Bone marrow (tissue), 2 donors: Measurements from ENCODE around the gene HOXB6.

Source experiments
- DNase-seq, 2 donors: peaks; one replicate each; lab custom pipeline; 2025; lab: John Stamatoyannopoulos, UW

The HOXB6 gene

GRCh38 chr17:48604770-48605329 is at the start of gene HOXB6:
HOXB6 (minus strand) TSS chr17:48604986; CDS start chr17:48598150, 6,836 bp downstream.
- no peak for DNase-seq

DNA sequence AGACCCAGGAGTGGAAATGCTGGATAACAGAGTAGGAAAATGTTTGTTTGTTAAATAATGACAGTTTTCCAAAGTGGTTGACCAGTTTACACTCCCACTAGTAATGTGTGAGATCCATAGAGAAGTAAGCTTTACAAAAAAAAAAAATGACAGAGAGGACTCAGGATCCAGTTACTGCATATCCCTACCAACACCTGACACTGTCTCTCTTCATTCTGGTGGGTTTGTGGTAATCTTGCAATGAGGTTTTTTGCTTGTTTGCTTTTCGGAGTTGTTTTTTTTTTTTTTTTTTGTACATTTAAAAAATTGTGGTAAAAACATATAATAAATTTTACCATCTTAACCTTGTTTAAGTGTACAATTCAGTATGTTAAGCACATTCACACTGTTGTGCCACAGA is 45.0 kb upstream of the HOXB6 start:
- DNase-seq = no peak

GRCh38 chr17:48647963-48648245 is 43.1 kb upstream of the HOXB6 start:
- no peak for DNase-seq

GRCh38 chr17:48647103-48647962 is 42.5 kb upstream of the HOXB6 start:
- DNase-seq = no peak

DNA sequence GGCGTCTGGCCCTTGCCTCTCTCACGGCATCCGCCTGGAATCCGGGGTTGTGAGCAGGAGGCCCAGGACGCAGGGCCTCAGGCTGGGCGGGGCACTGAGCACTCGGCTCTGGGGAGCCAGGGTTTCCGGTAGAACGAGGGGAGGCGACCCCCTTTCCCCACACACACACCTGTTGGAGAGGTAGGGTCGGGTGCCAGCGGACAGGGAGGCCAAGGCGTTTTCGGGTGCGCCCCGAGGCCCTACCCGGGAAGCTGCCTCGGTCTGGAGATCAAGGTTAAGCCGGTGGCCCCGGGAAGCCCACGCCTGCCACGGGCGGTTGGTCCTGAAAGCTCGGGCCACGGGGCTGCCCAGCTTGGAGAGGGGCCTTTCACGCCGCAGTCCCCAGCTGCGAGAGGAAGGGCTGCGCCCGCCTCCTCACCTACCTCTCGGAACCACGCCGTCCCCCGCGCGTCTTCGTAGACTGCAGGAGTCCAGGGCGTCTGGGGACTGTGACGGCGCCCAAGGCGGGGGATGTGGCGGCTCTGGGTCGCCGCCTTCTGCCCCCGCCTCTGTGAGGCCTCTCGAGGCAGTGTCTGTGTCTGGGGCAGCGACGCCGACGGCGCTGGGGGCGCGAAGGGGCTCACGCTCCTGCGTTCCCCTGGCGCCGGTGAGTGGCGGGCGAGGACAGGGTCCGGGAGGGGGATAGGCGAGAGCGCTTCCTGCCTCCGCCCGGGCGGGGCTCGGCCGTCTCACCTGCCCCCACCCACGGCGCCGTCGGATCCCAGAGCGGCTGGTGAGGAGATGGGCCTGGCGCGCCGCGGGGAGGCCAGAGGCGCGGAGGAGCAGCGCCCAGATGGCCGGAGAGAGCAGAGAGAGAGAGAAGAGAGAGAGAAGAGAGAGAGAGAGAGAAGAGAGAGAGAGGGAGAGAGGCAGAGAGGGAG is 41.7 kb upstream of the HOXB6 start:
- DNase-seq = no peak

GRCh38 chr17:48645639-48646182 is 40.9 kb upstream of the HOXB6 start:
- no peak for DNase-seq

- no peak for DNase-seq
Measured at GRCh38 chr17:48644910-48645557, 40.2 kb upstream of the HOXB6 start.

- no peak for DNase-seq
Measured at GRCh38 chr17:48644159-48644558, 39.4 kb upstream of the HOXB6 start.

- DNase-seq = no peak
Measured at GRCh38 chr17:48643697-48644012, 38.9 kb upstream of the HOXB6 start.

DNA sequence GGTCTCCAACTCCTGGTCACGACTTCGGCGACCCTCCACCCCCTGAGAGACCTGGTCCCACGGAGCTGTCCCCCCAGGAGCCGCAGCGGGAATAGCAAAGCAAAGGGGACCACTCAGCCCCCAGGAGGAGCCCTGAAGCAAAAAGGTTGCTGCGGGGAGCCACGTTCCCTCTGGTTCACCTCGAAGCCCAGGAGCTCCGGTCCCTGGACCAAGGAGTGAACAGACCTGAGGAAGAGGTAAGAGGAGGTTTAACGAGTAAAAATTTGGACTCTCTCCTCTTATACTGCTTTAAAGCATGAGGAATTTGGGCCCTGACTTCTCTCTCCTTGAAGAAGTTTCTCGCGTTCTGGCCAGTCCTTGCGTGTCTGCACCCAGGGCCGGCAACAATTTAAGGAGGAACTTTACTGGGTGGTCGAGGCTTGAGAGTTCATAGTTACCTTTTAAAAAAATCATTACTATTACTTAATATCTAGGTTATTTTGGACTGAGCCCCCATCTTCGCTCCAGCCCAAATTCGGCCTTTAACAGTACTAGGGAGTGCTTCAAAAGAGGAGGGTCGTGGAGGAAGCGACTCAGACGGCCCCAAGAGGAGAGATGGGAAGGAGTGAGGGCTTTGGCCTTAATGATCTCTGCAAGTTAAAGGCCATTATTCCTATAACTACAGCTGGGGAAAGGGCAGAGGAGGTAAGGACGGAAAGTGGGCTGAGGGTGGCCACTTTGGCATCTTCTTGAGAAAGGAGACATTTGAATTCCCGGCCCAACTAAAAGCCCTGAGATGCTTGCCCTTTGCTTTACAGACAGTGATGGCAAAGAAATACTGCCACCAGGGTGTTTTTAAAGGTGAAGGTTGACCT is 38.3 kb upstream of the HOXB6 start:
- no peak for DNase-seq

GRCh38 chr17:48642059-48642842 is 37.5 kb upstream of the HOXB6 start:
- DNase-seq = no peak

DNA sequence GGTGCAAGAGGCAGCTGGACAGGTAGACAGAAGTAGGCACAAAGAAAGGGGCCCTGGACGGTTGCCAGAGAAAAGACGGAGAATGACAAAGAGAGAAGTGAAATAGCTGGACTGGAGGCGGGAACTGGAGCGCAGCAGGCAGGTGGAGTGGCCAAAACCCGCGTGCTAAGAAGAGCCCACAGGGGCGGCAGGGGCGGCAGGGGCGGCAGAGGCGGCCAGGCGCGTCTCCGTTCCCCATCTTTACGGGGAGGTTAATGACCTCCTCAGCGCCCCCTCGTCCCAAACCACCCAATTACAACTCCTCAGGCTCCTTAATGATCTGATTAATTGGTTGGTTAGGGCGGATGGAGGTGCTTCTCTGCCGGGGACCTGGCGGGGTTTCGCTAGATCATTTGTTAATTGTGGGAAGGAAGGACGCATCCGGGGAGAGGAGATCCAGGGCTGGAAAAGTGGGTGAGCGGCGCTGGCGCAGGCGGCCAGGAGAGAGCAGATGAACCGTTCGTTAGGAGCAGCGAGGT is 36.8 kb upstream of the HOXB6 start:
- no peak for DNase-seq

DNA sequence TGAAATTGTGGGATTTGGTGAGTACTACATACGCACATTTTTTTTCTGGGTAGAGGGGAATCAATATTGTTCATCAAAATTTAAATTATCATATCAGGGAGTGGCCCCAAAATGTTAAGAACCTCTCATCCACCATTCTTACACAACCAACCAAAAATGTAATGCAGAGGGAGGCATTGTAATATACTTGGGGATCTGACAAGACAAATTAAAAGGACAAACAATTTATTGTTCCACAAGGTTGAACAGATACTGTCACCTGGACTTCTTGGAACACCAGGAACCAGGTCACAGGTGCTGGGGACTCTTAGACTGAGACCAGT is 36.0 kb upstream of the HOXB6 start:
- DNase-seq = no peak

GRCh38 chr17:48639982-48640857 is 35.4 kb upstream of the HOXB6 start:
- DNase-seq = no peak

DNA sequence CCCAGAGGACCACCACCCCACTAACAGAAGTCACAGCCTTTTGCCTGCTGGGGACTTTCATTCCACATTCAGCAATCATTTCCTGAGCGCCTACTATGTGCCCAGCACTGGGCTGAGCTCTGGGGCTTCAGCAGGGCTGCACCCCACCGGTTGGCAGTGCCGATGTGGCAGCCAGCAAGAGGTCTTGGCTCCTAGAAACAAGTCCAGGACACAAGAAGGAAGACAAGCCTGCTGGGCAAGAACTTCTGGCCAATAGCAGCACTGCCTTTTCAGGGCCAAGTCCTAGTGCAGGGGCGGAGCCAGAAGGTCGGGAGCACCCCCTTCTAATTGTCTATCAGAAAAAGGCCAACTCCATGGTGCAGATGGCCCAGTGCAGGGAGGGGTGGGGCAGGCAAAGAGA is 34.4 kb upstream of the HOXB6 start:
- DNase-seq = no peak

DNA sequence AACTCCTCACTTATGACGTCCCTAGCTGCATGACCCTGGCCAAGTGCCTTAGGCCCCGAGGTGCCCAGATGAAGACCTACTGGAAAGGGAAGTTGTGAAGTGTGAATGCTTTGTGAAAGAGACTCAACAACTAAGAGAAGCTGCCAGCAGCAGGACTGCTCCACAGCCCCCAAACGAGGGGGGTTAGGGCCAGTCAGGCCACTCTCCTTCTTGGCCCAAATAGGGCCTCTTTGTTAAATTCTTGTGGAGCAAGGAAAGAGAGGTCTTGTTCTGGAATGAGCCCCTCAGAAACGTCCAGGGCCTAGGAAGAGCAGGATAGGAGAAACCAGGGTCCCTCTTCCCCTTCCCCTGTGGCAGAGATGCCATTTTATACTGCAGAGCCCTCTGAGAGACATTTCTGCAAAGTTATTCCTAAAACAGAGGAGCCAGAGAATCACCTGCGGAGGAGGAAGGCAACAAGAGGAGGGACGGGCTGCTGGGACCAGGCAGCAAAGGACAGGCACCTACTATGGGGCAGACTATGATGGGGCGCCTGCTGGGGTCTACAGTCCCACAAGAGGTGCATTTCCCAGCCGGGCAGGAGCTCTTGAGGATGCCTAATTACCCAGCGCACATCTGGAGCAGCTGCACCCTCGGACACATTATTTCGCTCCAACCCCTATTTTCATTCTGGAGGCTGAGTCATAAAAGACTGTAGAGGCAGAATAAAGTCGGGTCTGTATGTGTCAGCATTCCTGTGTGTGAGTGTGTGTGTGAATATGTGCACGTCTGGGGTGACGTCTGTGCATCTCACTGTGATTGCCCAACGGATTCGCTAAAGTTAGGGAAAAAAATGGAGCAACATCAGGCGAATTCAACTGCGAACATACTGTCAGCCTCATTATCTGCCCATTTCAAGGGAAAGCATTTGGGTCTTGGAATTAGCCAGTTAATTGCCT is 32.8 kb upstream of the HOXB6 start:
- no peak for DNase-seq

DNA sequence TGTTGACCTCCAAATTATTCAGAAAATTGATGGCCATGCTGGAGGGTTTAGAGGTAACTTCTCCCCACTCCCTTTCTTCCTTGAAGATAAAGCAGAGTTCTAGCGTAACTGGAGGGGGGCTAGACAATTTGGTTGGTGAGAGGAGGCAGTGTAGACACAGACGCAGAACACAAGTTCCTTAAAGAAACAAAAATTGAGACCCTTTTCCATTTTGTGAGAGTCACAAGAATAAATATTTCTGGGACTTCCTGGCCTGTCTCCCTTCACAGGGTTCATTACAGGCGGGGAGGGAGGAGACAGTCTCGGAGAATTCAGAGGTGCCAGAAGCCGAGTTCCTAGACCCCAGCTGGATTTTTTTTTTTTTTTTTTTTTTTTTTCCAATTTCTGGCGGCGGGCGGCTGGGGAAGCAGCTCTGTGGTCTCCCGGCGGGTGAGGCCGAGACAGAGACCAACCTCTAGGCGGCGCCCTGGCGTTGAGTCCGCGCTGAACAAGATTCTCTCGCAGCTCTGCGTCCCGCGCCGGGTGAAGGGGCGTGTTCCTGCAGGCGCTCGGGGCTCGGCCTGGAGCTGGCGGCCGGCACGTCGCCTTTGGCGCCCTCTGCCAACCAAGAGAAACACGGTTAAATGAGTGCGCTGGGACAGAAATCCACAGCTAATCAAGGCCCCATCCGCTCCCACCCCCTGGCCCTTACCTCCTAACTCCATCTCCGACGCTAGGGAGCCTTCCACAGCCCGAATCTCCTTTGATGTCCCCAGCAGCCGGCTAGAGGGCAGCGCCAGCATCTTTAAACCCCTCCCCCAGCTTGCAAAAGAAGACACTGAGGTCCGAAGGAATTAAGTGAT is 31.6 kb upstream of the HOXB6 start:
- peak in 1 of 2 donors; percentile 43 for DNase-seq
